ENCODE results near the gene PGRMC2.

GRCh38 chr4:128227991-128228571 is 59.5 kb downstream of the PGRMC2 start:
- TF ChIP-seq SP1 (IDR thresholded peaks at IDR 0.05) (no peak), HDGF (IDR thresholded peaks at IDR 0.05; ENCODE audit: borderline replicate concordance) (no peak), TARDBP (IDR thresholded peaks at IDR 0.05) (no peak), FOXM1 (IDR thresholded peaks at IDR 0.05; ENCODE audit: borderline replicate concordance) (no peak), SUZ12 (IDR thresholded peaks at IDR 0.05) (no peak), FOXK2 (IDR thresholded peaks at IDR 0.05) (no peak), ZNF384 (IDR thresholded peaks at IDR 0.05) (no peak), CTBP1 (IDR thresholded peaks at IDR 0.05; ENCODE audit: borderline replicate concordance) (no peak), ELF4 (IDR thresholded peaks at IDR 0.05) (no peak), LEF1 (IDR thresholded peaks at IDR 0.05; ENCODE audit: borderline replicate concordance) (no peak), L3MBTL2 (conservative IDR thresholded peaks at IDR 0.05) (no peak)
